ENCODE data around the gene MBTPS2. TPM values are rescaled to one million over a fixed set of nuclear protein-coding genes. Genes with fewer than 3 reads are reported as not detected.

MBTPS2 gene
- total and polyA plus RNA-seq, 3 experiments from 2014 or later = 5.4 to 8.8 (median 8.3) TPM

DNA sequence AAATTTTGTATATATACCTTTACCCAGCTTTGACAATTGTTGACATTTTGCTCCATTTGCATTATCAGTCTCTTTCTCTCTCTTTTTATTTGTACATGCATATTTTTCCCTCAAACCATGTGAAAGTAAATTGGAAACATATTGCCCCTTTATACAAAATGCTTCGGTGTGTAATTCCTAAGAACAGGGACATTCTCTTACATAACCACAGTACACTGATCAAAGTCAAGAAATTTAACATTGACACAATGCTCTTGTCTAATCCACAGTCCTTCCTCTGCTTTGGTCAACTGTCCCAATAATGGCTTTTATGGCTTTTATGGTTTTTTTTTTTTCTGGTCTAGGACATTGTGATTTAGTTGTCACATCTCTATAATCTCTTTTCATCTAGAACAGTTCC, 91.6 kb downstream of the MBTPS2 start:
- Mint-ChIP-seq H3K27ac (no peak overlapping the region), H3K9me3 (peaks cover 0 to 2% (median 0%) of the 10 kb centered on the region in 5 donors), H3K36me3 (no peaks in the 10 kb centered on the region), H3K4me1 (peaks cover 0 to 4% (median 1%) of the 10 kb centered on the region in 3 donors), H3K27me3 (peaks cover 0 to 8% of the 10 kb centered on the region in 2 donors), H3K4me3 (no peak overlapping the region)
- ChIA-PET CTCF (no interaction called here), POLR2A (no interaction called here)
- H3K4me3 ChIP-seq (ENCODE audit: low read length) = no peak overlapping the region
- H3K27me3 ChIP-seq (ENCODE audit: insufficient read depth, low read length, poor library complexity, severe bottlenecking) = no peaks in the 10 kb centered on the region
- no peaks in the 10 kb centered on the region for H3K9me3 ChIP-seq (ENCODE audit: low read length)
- H3K36me3 ChIP-seq (ENCODE audit: insufficient read depth, low read length) = no peaks in the 10 kb centered on the region
- DNase-seq = no peak
- no peak overlapping the region for H3K27ac ChIP-seq (ENCODE audit: low read depth, low read length)
- no peaks in the 10 kb centered on the region for H3K4me1 ChIP-seq (ENCODE audit: insufficient read depth, low read length)

DNA sequence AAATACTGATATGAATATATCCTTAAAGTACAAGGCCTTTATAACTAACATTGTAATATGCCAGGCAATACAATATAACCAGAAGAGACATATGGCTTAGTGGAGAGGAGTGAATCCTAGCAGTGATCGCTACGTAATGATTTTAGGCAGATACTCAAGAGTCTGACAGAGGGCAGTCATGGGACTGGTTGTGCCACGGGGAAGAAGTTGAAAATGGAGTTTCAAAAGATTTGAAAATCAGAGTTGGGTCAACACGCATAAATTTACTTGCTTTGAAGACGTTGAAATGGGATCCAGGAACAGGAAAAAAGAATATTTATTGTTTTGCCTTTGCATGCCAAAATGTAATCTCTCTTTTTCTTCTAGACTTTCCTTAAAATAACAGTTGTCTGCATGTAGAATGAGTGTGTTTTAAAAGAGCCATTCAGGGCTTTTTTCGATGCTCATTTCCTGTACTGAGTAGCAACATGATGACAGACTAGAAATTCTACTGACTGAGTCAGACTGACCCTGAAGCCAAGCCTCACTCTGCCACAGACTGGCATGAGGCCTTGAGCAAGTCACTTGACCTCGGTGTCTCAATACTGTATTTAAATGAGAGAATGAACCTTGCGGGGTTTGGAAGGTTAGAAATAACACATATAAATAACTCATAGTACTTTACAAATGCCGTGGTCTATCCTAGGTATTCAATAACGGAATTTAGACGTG, 93.0 kb downstream of the MBTPS2 start:
- Mint-ChIP-seq H3K27me3 (peaks cover 0 to 8% of the 10 kb centered on the region in 2 donors), H3K27ac (peak overlapping the region in 1 of 8 donors; percentile 19)

DNA sequence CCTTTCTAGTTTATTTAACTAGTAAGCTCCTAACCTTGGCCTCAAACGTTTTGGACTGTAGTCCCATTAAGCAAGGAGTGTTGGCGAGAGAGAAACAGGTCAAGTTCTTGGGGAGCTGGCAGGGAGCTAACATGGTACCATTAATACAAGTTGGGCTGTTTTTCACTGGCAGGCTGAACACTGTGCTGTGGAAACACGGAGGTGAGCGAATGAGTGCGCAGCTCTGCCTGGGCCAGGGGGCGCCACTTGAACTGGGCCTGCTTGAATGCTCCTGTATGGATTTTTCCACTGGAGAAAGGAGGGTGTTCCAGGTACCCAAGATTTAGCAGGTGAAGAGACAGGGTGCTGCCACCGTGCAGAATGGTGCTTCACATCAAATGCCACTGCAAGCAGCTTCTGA, 93.7 kb downstream of the MBTPS2 start:
- no peak overlapping the region for H3K27ac Mint-ChIP-seq
- no peaks in the 10 kb centered on the region for H3K9me3 ChIP-seq (ENCODE audit: low read length)
- ChIA-PET POLR2A (no interaction called here), CTCF (no interaction called here)
- H3K4me1 ChIP-seq (ENCODE audit: insufficient read depth, low read length) = no peaks in the 10 kb centered on the region
- no peak overlapping the region for H3K27ac ChIP-seq (ENCODE audit: low read depth, low read length)
- H3K27me3 Mint-ChIP-seq = peaks cover 0 to 8% of the 10 kb centered on the region in 2 donors
- H3K36me3 Mint-ChIP-seq = no peaks in the 10 kb centered on the region
- peaks cover 0 to 4% (median 1%) of the 10 kb centered on the region in 3 donors for H3K4me1 Mint-ChIP-seq
- no peaks in the 10 kb centered on the region for H3K27me3 ChIP-seq (ENCODE audit: insufficient read depth, low read length, poor library complexity, severe bottlenecking)
- no peak overlapping the region for H3K4me3 ChIP-seq (ENCODE audit: low read length)
- H3K36me3 ChIP-seq (ENCODE audit: insufficient read depth, low read length) = no peaks in the 10 kb centered on the region
- H3K9me3 Mint-ChIP-seq = peaks cover 0 to 2% (median 0%) of the 10 kb centered on the region in 5 donors
- no peak for DNase-seq
- no peak overlapping the region for H3K4me3 Mint-ChIP-seq

More for the DNA sequence above, 93.0 kb downstream of the MBTPS2 start:
- CTCF ChIA-PET = no interaction called here
- H3K27me3 ChIP-seq (ENCODE audit: insufficient read depth, low read length, poor library complexity, severe bottlenecking) = no peaks in the 10 kb centered on the region
- H3K4me3 Mint-ChIP-seq = no peak overlapping the region
- POLR2A ChIA-PET = no interaction called here
- H3K27ac ChIP-seq (ENCODE audit: low read depth, low read length) = no peak overlapping the region
- H3K4me1 Mint-ChIP-seq = peaks cover 0 to 4% (median 1%) of the 10 kb centered on the region in 3 donors
- H3K36me3 Mint-ChIP-seq = no peaks in the 10 kb centered on the region
- no peaks in the 10 kb centered on the region for H3K4me1 ChIP-seq (ENCODE audit: insufficient read depth, low read length)
- no peaks in the 10 kb centered on the region for H3K36me3 ChIP-seq (ENCODE audit: insufficient read depth, low read length)
- no peak for DNase-seq
- H3K9me3 ChIP-seq (ENCODE audit: low read length) = no peaks in the 10 kb centered on the region
- H3K4me3 ChIP-seq (ENCODE audit: low read length) = no peak overlapping the region
- H3K9me3 Mint-ChIP-seq = peaks cover 0 to 2% (median 0%) of the 10 kb centered on the region in 5 donors

DNA sequence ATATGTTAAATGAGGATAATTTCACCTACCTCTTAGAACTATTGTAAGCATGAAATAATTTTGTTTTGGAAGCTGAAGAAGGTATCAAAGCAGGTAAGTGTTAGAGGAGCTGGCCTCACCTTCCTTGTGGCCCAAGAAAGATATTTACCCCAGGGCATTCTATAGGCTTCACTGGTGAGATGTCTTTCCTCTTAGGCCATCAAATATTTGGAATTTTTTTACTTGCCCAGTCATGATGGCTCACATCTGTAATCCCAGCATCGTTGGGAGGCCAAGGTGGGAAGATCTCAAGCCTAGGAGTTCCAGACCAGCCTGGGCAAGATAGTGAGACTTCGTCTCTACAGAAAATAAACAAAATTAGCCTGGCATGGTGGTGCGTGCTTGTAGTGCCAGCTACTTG, 95.0 kb downstream of the MBTPS2 start:
- Mint-ChIP-seq H3K36me3 (no peaks in the 10 kb centered on the region), H3K27me3 (peaks cover 0 to 6% of the 10 kb centered on the region in 2 donors), H3K27ac (no peak overlapping the region), H3K9me3 (no peaks in the 10 kb centered on the region), H3K4me3 (no peak overlapping the region), H3K4me1 (peaks cover 0 to 6% (median 1%) of the 10 kb centered on the region in 3 donors)
- CTCF ChIA-PET = no interaction called here
- Histone ChIP-seq H3K4me1 (ENCODE audit: insufficient read depth, low read length) (no peaks in the 10 kb centered on the region), H3K27ac (ENCODE audit: low read depth, low read length) (no peak overlapping the region), H3K4me3 (ENCODE audit: low read length) (no peak overlapping the region), H3K27me3 (ENCODE audit: insufficient read depth, low read length, poor library complexity, severe bottlenecking) (no peaks in the 10 kb centered on the region), H3K36me3 (ENCODE audit: insufficient read depth, low read length) (no peaks in the 10 kb centered on the region), H3K9me3 (ENCODE audit: low read length) (no peaks in the 10 kb centered on the region)
- no peak for DNase-seq
- POLR2A ChIA-PET = no interaction called here

Other genes starting within 250 kb of the MBTPS2 start
- under 1 TPM; 0.27 to 0.35 TPM for gene KLHL34, start 181.3 kb upstream of the MBTPS2 start, total RNA-seq
- gene KLHL34, start 181.3 kb upstream of the MBTPS2 start, polyA plus RNA-seq = 0.38 TPM
- gene SMPX, start 81.5 kb upstream of the MBTPS2 start, total RNA-seq = not detected
- gene SMPX, start 81.5 kb upstream of the MBTPS2 start, polyA plus RNA-seq = not detected
- gene YY2, start 16.4 kb downstream of the MBTPS2 start, total RNA-seq = 1 to 10 TPM; 1.8 to 2.0 TPM
- 0.59 TPM for gene YY2, start 16.4 kb downstream of the MBTPS2 start, polyA plus RNA-seq
- 100 to 1,000 TPM; 131 to 134 TPM for gene SMS, start 101.1 kb downstream of the MBTPS2 start, total RNA-seq
- 69.3 TPM for gene SMS, start 101.1 kb downstream of the MBTPS2 start, polyA plus RNA-seq
- 10 to 100 TPM; 20.1 to 20.8 TPM for gene PHEX, start 192.7 kb downstream of the MBTPS2 start, total RNA-seq
- gene PHEX, start 192.7 kb downstream of the MBTPS2 start, polyA plus RNA-seq = 0.36 TPM

Measured in CD8-positive, alpha-beta memory T cell (primary cell).